GM12875 (cell line): ENCODE measurements around the gene USF3.
"Not testable (repeated sequence)": the region's sequence is repeated elsewhere in the genome, so short reads cannot be mapped to it uniquely, and the experiment has no call there.

ENCODE experiments used
- H3K4me3 ChIP-seq: one replicate; pipeline ENCODE4 v1.5.1; 2011; ENCODE audit warnings: low read depth, low read length, control low read depth
- TF ChIP-seq, protein P1 (sequence below): IDR thresholded peaks from 2 replicates; pipeline ENCODE4 v1.5.1; 2011; ENCODE audit warnings: low read depth, mild to moderate bottlenecking, control low read depth, inconsistent platforms, low read length, moderate library complexity, borderline replicate concordance; ENCODE audit not compliant: insufficient read depth

USF3 gene

GRCh38 chr3:113638910-113639309, 57.5 kb downstream of the USF3 start:
- no peak overlapping the region for H3K4me3 ChIP-seq
- TF ChIP-seq, protein P1, sequence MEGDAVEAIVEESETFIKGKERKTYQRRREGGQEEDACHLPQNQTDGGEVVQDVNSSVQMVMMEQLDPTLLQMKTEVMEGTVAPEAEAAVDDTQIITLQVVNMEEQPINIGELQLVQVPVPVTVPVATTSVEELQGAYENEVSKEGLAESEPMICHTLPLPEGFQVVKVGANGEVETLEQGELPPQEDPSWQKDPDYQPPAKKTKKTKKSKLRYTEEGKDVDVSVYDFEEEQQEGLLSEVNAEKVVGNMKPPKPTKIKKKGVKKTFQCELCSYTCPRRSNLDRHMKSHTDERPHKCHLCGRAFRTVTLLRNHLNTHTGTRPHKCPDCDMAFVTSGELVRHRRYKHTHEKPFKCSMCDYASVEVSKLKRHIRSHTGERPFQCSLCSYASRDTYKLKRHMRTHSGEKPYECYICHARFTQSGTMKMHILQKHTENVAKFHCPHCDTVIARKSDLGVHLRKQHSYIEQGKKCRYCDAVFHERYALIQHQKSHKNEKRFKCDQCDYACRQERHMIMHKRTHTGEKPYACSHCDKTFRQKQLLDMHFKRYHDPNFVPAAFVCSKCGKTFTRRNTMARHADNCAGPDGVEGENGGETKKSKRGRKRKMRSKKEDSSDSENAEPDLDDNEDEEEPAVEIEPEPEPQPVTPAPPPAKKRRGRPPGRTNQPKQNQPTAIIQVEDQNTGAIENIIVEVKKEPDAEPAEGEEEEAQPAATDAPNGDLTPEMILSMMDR = no peak

DNA sequence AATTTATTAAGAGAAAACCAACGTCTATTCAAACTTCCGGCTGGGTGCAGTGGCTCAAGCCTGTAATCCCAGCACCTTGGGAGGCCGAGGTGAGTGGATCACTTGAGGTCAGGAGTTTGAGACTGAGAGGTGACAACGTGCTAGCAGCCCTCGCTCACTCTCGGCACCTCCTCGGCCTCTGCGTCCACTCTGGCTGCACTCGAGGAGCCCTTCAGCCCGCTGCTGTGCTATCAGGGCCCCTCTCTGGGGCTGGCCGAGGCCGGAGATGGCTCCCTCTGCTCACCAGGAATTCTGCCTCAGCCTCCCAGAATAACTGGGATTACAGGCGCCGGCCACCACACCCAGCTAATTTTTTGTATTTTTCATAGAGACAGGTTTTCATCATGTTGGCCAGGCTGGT, 58.7 kb downstream of the USF3 start:
- TF ChIP-seq, protein P1 = no peak
- no peak overlapping the region for H3K4me3 ChIP-seq

DNA sequence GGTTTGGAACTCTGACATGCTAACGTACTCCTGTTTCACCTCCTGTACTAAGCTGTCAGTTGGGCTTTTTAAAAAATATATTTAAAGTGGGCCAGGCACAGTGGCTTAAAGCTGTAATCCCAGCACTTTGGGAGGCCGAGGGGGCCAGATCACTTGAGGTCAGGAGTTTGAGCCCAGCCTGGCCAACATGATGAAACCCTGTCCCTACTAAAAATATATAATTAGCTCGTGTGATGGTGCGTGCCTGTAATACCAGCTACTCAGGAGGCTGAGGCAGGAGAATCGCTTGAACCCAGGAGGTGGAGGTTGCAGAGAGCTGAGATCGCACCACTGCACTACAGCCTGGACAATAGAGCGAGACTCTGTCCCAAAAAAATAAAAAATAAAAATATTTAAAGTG, 60.4 kb downstream of the USF3 start:
- H3K4me3 ChIP-seq = not testable (repeated sequence)

- TF ChIP-seq, protein P1 = no peak
- H3K4me3 ChIP-seq = no peak overlapping the region
Measured at GRCh38 chr3:113634782-113635474, 61.5 kb downstream of the USF3 start.

DNA sequence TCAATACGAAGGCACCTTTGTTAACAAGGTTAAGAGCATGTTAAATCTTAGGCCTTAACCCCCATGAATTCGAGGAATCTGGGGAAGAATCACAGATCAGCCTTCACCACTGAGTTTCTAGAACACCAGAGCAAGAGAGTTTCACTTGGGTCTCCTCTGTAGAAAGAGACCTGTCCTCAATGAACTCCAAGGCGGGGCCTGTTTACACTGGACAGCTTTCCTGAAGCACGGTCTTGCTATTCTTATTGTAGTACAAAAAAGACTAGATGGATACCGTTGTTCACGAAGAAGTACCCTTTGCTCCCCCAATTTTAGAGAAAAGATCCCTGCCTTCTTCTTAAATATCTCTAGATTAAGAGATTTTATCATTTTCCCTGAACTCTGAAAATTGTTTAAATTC, 64.9 kb downstream of the USF3 start:
- H3K4me3 ChIP-seq = no peak overlapping the region
- TF ChIP-seq, protein P1 = no peak

DNA sequence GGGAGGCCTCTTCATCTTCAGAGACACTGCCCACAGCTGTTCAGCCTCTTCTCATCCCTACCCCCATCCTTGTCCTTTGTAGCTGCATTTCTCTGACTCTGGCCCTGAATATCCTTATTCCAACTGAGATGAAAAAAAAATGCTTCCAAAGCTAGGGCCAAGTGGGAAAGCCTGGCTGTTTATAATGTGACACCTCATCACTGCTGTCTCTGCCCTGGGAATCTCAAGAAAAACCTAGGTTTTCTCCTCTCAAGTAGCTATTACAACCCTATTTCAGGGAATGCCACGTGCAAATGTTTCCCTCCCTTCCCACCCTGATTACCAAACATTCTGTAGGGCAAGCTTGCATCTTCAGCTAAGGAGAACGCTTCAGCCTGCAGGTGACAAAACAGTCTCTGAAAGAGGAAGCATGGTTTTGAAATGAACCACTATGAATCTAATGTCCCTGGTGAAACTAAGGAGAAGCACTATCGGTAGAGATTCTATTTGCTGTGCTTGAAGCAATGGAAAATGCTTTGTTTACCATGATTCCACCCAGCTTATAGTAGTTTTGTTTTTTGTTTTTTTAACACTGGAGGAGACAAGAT, 65.4 kb downstream of the USF3 start:
- TF ChIP-seq, protein P1 = no peak
- H3K4me3 ChIP-seq = no peak overlapping the region

GRCh38 chr3:113629584-113630421, 66.6 kb downstream of the USF3 start:
- TF ChIP-seq, protein P1 = no peak
- H3K4me3 ChIP-seq = no peak overlapping the region
